COR-L47 (cell line): Measurements from ENCODE around the gene AMER1.

Source experiments
- DNase-seq: peaks from one replicate; lab custom pipeline; 2025; lab: John Stamatoyannopoulos, UW

AMER1 gene

DNA sequence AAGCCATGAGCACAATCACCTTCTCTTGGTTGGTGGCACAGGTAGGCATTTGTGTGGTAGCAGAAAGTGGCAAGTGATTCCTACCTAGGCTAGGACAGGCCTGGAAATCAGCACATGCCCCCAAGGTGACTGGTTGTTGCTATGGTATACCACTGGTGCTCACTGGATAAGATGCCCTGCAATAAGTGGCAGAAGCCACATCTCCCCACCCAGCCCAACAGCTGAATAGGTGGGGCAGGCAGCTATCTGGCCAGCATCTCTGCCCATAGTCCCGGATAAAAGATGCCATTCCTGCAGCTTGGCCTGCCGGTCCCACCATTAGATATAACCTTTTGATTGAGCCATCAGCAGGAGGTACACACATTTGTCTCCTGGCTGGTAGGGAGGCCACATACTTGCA is 21.1 kb downstream of the AMER1 start:
- DNase-seq: no peak

GRCh38 chrX:64182208-64182607 is 23.3 kb downstream of the AMER1 start:
- DNase-seq: no peak

DNA sequence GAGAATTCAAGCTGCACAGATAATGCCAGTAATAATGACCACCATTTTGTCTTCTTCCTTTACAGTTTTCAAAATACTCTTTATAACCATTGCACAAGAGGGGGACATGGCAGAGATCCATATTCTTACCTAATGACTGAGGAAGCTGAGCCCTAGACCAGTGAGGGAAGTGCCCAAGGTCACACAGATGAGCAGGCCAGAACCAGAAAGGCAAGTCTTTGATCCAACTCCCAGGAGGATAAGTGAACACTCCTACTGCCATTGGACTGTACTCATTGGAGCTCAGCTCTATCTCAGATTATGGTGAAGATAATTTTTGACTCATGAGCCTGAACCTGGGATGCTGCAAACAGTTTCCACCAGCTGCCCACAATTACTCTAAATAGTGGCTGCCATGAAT is 28.6 kb downstream of the AMER1 start:
- no peak for DNase-seq

DNA sequence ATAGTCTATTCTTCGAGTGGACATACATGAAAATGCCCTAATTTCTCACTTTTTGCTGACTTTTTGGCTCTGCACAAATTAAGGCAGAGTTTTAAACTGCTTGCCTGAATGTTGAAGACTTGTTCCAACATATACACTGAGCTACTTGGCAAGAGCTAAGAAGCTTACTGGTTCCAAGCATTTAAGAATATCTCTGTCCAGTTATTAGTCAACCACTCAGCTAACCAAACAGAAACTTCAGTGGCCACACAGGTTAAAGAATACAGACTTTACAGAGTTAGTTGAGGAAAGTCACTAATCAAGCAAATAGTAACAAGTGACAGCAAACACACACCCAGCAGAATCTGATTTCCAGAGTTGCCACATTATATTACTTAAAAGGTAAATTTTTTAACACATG is 35.5 kb downstream of the AMER1 start:
- DNase-seq: no peak

DNA sequence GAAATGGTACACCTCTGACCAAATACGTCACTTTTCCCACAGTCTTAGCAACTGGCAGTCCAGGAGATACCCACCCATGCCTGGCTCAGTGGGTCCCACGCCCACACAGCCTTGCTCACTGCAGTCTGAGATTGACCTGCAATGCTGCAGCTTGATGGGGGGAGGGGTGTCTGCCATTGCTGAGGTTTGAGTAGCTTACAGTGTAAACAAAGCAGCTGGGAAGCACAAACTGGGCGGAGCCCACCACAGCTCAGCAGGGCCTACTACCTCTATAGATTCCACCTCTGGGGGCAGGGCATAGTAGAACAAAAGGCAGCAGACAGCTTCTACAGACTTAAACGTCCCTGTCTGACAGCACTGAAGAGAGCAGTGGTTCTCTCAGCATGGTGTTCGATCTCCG is 52.7 kb downstream of the AMER1 start:
- peak; percentile 7 for DNase-seq

- no peak for DNase-seq
Observed at GRCh38 chrX:64151911-64152310, 53.6 kb downstream of the AMER1 start.

GRCh38 chrX:64150775-64151174 is 54.7 kb downstream of the AMER1 start:
- DNase-seq: no peak
